Upper lobe of left lung (tissue), 6 donors: Measurements from ENCODE around the gene CACNB3. TPM values are rescaled to one million over a fixed set of nuclear protein-coding genes. Genes with fewer than 3 reads are reported as not detected.
"Not testable (repeated sequence)": the region's sequence is repeated elsewhere in the genome, so short reads cannot be mapped to it uniquely, and the experiment has no call there.

ENCODE experiments used
- ATAC-seq, 2 donors: fragments of 200-7000 bp; cut with Tn5 transposase; one replicate each; pipeline ENCODE4 v1.9.1; 2022; ENCODE audit warnings: mild to moderate bottlenecking in 2 of 2, moderate library complexity in 2 of 2; ENCODE audit not compliant: low FRiP score in 2 of 2
- DNase-seq, 2 donors: peaks; one replicate each; pipeline ENCODE4 v3.0.0-alpha.2; 2019 to 2020
- H3K27ac ChIP-seq, 4 donors: fragments of 200-600 bp; sonication (generic); one replicate each; pipeline ENCODE4 v1.5.1; 2016 to 2019
- H3K27me3 ChIP-seq, 4 donors: fragments of 200-600 bp; sonication (generic); one replicate each; pipeline ENCODE4 v1.5.1; 2017 to 2019
- H3K36me3 ChIP-seq, 4 donors: fragments of 200-600 bp; sonication (generic); one replicate each; pipeline ENCODE4 v1.5.1; 2016 to 2019
- H3K4me1 ChIP-seq, 4 donors: fragments of 200-600 bp; sonication (generic); one replicate each; pipeline ENCODE4 v1.5.1; 2018 to 2019
- H3K4me3 ChIP-seq, 4 donors: fragments of 200-600 bp; sonication (generic); one replicate each; pipeline ENCODE4 v1.5.1; 2017 to 2019; ENCODE audit warnings: mild to moderate bottlenecking in 2 of 4, moderate library complexity in 1 of 4
- H3K9me3 ChIP-seq, 4 donors: fragments of 200-600 bp; sonication (generic); one replicate each; pipeline ENCODE4 v1.5.1; 2018 to 2019
- EP300 ChIP-seq, 4 donors: sonication (generic); formaldehyde crosslinking; IDR thresholded peaks; one replicate each; pipeline ENCODE4 v1.5.1; 2017; ENCODE audit warnings: antibody characterized with exemption in 4 of 4, control low read depth in 2 of 4
- POLR2A ChIP-seq, 4 donors: fragments of 450-650 bp; IDR thresholded peaks; one replicate each; pipeline ENCODE4 v1.5.1; 2016 to 2017; ENCODE audit warnings: antibody characterized with exemption in 4 of 4, mild to moderate bottlenecking in 2 of 4
- POLR2AphosphoS5 ChIP-seq, 2 donors: sonication (generic); formaldehyde crosslinking; IDR thresholded peaks; one replicate each; pipeline ENCODE4 v1.5.1; 2017; ENCODE audit warnings: antibody characterized with exemption in 2 of 2
- WGBS, 2 donors: methylation state at CpG; one replicate each; pipeline ENCODE4 v1.1.5; 2017 to 2018; 5-methylcytosine and 5-hydroxymethylcytosine counted together
- total RNA-seq, 6 donors: library from RNA; depleted of rRNA in 4 of 6; stranded (reverse); fragments of >200 nt in 4 of 6; gene quantifications; one replicate each; pipeline versions ENCODE4 v1.1.0 to v1.2.1, GENCODE V29; 2016 to 2021
- TF ChIP-seq, protein P1 (sequence below), 6 experiments: fragments of 450-650 bp in 4 of 6; fragments of 200-600 bp in 2 of 6; sonication (generic) in 2 of 6; IDR thresholded peaks; one replicate each; pipeline ENCODE4 v1.5.1; 2016 to 2019; ENCODE audit warnings: antibody characterized with exemption in 6 of 6
- donor health status: DM: no; HTN: no; CAD: no; lungs with moderate emphysema.
- donor health status: DM: no; HTN: yes; CAD: no; lungs with severe emphysema.

Gene CACNB3
- total RNA-seq, 6 donors from 2014 or later: 9.1 to 21.2 (median 14.3) TPM

DNA sequence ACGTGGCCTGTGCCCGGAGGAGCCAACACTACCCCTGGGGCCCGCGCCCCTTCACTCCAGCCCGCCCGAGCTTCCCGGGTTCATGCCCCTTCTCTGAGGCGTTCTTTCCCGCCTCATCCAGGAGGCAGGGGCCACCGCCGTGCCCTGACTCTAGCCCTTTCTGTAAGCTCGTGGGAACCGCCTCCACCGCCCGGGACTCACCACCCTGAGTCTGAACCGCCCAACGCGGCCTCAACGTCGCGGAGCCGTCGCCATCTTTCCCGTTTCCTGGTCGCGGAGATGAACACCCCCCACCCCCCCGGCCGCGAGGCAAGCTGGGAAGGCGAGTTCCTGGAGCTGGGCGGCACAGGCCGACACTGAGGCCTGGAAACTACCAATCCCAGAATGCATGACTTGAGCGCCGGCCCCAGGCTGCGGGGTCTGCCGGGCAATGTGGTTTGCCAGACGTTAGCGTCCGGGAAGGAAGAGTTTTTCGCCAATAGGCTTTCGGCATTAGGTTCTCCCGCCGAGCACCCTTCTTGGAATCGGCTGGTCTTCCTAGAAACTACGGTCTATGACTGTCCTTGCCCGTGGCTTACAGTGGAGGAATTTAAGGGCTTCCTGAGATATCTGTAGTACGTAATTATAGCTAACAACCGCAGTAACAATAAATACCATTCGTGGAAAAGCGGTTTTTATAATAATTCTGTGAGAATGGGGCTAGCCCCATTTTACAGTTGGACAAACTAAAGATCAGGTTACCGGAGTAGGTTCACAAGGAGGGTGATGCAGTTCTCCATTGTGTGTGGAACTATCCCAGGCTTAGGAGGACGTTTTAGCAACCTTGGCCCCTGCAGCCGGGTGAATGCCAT lies 33.8 kb downstream of the CACNB3 start, which contains the start of gene DDX23:
TSS of gene DDX23 (minus strand) at position 281 of the 851 bp plus-strand sequence. CDS start 6,381 bp downstream, outside the sequence.
- TF ChIP-seq, protein P1, sequence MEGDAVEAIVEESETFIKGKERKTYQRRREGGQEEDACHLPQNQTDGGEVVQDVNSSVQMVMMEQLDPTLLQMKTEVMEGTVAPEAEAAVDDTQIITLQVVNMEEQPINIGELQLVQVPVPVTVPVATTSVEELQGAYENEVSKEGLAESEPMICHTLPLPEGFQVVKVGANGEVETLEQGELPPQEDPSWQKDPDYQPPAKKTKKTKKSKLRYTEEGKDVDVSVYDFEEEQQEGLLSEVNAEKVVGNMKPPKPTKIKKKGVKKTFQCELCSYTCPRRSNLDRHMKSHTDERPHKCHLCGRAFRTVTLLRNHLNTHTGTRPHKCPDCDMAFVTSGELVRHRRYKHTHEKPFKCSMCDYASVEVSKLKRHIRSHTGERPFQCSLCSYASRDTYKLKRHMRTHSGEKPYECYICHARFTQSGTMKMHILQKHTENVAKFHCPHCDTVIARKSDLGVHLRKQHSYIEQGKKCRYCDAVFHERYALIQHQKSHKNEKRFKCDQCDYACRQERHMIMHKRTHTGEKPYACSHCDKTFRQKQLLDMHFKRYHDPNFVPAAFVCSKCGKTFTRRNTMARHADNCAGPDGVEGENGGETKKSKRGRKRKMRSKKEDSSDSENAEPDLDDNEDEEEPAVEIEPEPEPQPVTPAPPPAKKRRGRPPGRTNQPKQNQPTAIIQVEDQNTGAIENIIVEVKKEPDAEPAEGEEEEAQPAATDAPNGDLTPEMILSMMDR (IDR thresholded peaks at IDR 0.05): peak in 1 of 6 experiments; percentile 24
- TF ChIP-seq POLR2AphosphoS5 (IDR thresholded peaks at IDR 0.05) (peak; percentile 83 to 88), EP300 (IDR thresholded peaks at IDR 0.05) (peak; percentile 47 to 91 (median 79)), POLR2A (IDR thresholded peaks at IDR 0.05) (peak in 3 of 4 donors; percentile 48 to 80 (median 79))
- peaks cover 17 to 36% (median 23%) of the 10 kb centered on the region in 4 donors for H3K4me1 ChIP-seq
- 0 to 1% methylated on average over 20 to 29 of the region's 53 CpGs for WGBS, 2 donors
- H3K9me3 ChIP-seq: no peaks in the 10 kb centered on the region
- H3K27ac ChIP-seq: peak within 1 kb of the TSS; percentile 84 to 95 (median 92)
- H3K27me3 ChIP-seq: no peaks in the 10 kb centered on the region
- peak; percentile 96 to 97 for DNase-seq
- H3K36me3 ChIP-seq: peaks cover 0 to 7% (median 0%) of the 10 kb centered on the region in 4 donors
- ATAC-seq: peak; percentile 99
- H3K4me3 ChIP-seq: peak within 1 kb of the TSS; percentile 72 to 96 (median 76)

DNA sequence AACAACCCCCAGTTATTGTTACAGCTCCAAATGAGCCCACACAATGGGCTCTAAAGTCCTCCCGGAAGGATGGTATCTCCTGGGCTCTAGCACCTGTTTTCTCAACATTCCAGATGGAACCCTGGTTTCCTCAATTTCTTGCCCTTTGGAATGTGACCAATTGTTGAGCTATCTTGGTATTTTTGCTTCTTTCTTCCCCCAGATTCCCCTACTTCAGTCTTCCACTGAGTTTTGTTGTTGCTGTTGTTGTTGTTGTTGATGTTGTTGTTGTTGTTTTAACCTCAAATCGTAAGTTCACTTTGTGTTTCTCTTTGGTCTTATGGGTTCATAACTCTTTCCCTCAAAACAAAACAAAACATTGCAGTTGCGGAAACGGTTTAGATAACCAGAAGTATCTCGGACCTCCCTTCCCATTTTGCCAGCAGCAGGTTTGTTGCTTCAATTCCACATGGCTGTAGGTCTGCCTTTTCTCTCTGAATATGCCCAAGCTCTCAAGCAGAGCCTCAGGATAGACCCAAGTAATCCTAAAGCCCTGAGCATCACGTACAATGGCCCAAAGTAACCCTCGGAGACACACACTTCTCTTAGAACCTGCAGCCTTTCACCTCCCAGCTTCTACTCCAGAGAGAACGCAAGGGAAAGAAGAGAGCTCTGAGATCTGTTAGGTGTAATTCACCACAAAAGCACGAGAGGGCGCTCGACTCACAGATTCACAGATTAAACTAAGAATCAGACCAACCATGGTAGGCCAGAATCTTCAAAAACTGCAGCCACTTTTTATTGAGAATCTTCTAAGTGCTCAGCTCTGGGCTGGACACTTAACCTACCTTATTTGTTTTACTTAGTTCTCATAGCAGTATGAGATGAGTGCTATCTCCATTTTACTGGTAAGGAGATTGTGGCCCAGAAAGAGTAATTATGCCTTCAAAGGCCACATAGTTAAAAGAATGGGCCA lies 34.7 kb downstream of the CACNB3 start:
- Histone ChIP-seq H3K4me1 (peaks cover 17 to 33% (median 23%) of the 10 kb centered on the region in 4 donors), H3K36me3 (peaks cover 0 to 7% (median 2%) of the 10 kb centered on the region in 4 donors), H3K4me3 (peak overlapping the region in 3 of 4 donors; percentile 72 to 76 (median 76)), H3K27me3 (no peaks in the 10 kb centered on the region), H3K9me3 (no peaks in the 10 kb centered on the region), H3K27ac (peak overlapping the region; percentile 56 to 95 (median 92))
- no peak for TF ChIP-seq EP300 (IDR thresholded peaks at IDR 0.05)
- TF ChIP-seq, protein P1 (IDR thresholded peaks at IDR 0.05): peak; percentile 82 to 96 (median 94)
- peak in 1 of 2 donors; percentile 93 for DNase-seq
- ATAC-seq: peak; percentile 88 to 90
- 1% methylated on average over 11 of the region's 11 CpGs for WGBS, 2 donors

GRCh38 chr12:48854488-48854887 lies 36.2 kb downstream of the CACNB3 start:
- 88 to 98% methylated on average over 4 of the region's 4 CpGs for WGBS, 2 donors
- ATAC-seq: no peak
- no peak overlapping the region for H3K27ac ChIP-seq
- H3K4me1 ChIP-seq: peaks cover 17 to 30% (median 22%) of the 10 kb centered on the region in 4 donors
- TF ChIP-seq EP300 (IDR thresholded peaks at IDR 0.05): no peak
- no peak for TF ChIP-seq POLR2AphosphoS5 (IDR thresholded peaks at IDR 0.05)
- TF ChIP-seq POLR2A (IDR thresholded peaks at IDR 0.05): no peak
- TF ChIP-seq, protein P1 (IDR thresholded peaks at IDR 0.05): no peak
- H3K36me3 ChIP-seq: peaks cover 0 to 8% (median 2%) of the 10 kb centered on the region in 4 donors
- DNase-seq: no peak
- H3K27me3 ChIP-seq: no peaks in the 10 kb centered on the region
- no peak overlapping the region for H3K4me3 ChIP-seq
- no peaks in the 10 kb centered on the region for H3K9me3 ChIP-seq

- DNase-seq, H3K27ac ChIP-seq, H3K27me3 ChIP-seq, H3K9me3 ChIP-seq, ATAC-seq, H3K4me3 ChIP-seq: not testable (repeated sequence)
- H3K36me3 ChIP-seq: peaks cover 0 to 12% (median 2%) of the 10 kb centered on the region in 4 donors
- WGBS, 2 donors: 91 to 92% methylated on average over 10 of the region's 10 CpGs
- peaks cover 17 to 26% (median 22%) of the 10 kb centered on the region in 4 donors for H3K4me1 ChIP-seq
These were observed 36.6 kb downstream of the CACNB3 start for GRCh38 chr12:48854932-48855331.
